H1 (cell line): ENCODE measurements around the gene SH3BGRL. TPM values are rescaled to one million over a fixed set of nuclear protein-coding genes. Genes with fewer than 3 reads are reported as not detected.

Source experiments
- CTCF ChIA-PET: fragments of 300-600 bp; sonication (Branson Sonifier 250); formaldehyde crosslinking; loops from one replicate; lab custom pipeline; 2021; ENCODE audit not compliant: partially characterized antibody; lab: Charles Lee
- POLR2A ChIA-PET: fragments of 300-600 bp; sonication (Branson Sonifier 250); formaldehyde crosslinking; loops from one replicate; lab custom pipeline; 2021; ENCODE audit warnings: inconsistent platforms; ENCODE audit not compliant: partially characterized antibody; lab: Charles Lee
- DNase-seq, 2 experiments: peaks; one replicate each; pipeline versions ENCODE4 v3.0.0 to v3.0.0-alpha.2; 2010 to 2022; ENCODE audit warnings: low spot score in 2 of 2, low read depth in 1 of 2, mixed read lengths in 1 of 2
- FAIRE-seq: peaks from 2 replicates; lab custom pipeline; 2011; peaks lifted over from hg19 to GRCh38; lab: Jason Lieb, UNC
- H2AFZ ChIP-seq: 2 replicates; pipeline ENCODE4 v1.8.1; 2012; ENCODE audit warnings: low read length, inconsistent platforms
- H2AK5ac ChIP-seq: 2 replicates; pipeline ENCODE4 v1.6.1; 2013; ENCODE audit warnings: low read depth, low read length
- H2BK120ac ChIP-seq: replicated peaks from 2 replicates; pipeline ENCODE3; 2013; ENCODE audit warnings: low read depth, low read length, inconsistent platforms
- H2BK12ac ChIP-seq: 2 replicates; pipeline ENCODE4 v1.6.1; 2013; ENCODE audit warnings: low read depth, low read length
- H2BK15ac ChIP-seq: 2 replicates; pipeline ENCODE4 v1.6.1; 2013; ENCODE audit warnings: low read length
- H2BK20ac ChIP-seq: 2 replicates; pipeline ENCODE4 v1.6.1; 2013; ENCODE audit warnings: low read length
- H2BK5ac ChIP-seq: 2 replicates; pipeline ENCODE4 v1.6.1; 2013; ENCODE audit warnings: low read depth, low read length
- H3K14ac ChIP-seq: 2 replicates; pipeline ENCODE4 v1.6.1; 2013; ENCODE audit warnings: inconsistent platforms; ENCODE audit not compliant: insufficient read length
- H3K18ac ChIP-seq: 2 replicates; pipeline ENCODE4 v1.6.1; 2013; ENCODE audit warnings: low read length; ENCODE audit errors: extremely low read depth
- H3K23ac ChIP-seq: 2 replicates; pipeline ENCODE4 v1.6.1; 2013; ENCODE audit warnings: inconsistent platforms; ENCODE audit not compliant: insufficient read length
- H3K23me2 ChIP-seq: 2 replicates; pipeline ENCODE4 v1.6.1; 2013; ENCODE audit warnings: low read depth, low read length
- H3K27ac ChIP-seq: 2 replicates; pipeline ENCODE4 v1.6.1; 2011; ENCODE audit warnings: low read depth, low read length, inconsistent platforms
- H3K27me3 ChIP-seq, 4 experiments: replicated peaks in 1 of 4; 1 replicate in 1 of 4; 2 replicates in 3 of 4; pipeline versions ENCODE4 v1.6.1 to v1.8.1; 2011 to 2013; ENCODE audit warnings: low read length in 3 of 4, mild to moderate bottlenecking in 3 of 4, inconsistent platforms in 2 of 4, mixed read lengths in 2 of 4, moderate library complexity in 1 of 4; ENCODE audit not compliant: control insufficient read depth in 3 of 4, insufficient read depth in 3 of 4; ENCODE audit errors: extremely low read depth in 1 of 4
- H3K36me3 ChIP-seq, 4 experiments: 2 replicates each; pipeline versions ENCODE4 v1.6.1 to v1.8.1; 2011 to 2013; ENCODE audit warnings: mild to moderate bottlenecking in 4 of 4, low read length in 3 of 4, moderate library complexity in 2 of 4, control low read depth in 1 of 4, inconsistent platforms in 1 of 4; ENCODE audit not compliant: insufficient read depth in 4 of 4, control insufficient read depth in 2 of 4
- H3K4ac ChIP-seq: replicated peaks from 2 replicates; pipeline ENCODE3; 2013; ENCODE audit warnings: low read length, low read depth, mixed read lengths, inconsistent platforms; ENCODE audit not compliant: insufficient read length
- H3K4me1 ChIP-seq, 4 experiments: replicated peaks in 1 of 4; 1 replicate in 1 of 4; 2 replicates in 3 of 4; pipeline versions ENCODE4 v1.6.1 to v1.8.1; 2011 to 2013; ENCODE audit warnings: low read length in 3 of 4, inconsistent platforms in 2 of 4, mixed read lengths in 1 of 4; ENCODE audit not compliant: insufficient read depth in 4 of 4, control insufficient read depth in 3 of 4
- H3K4me2 ChIP-seq, 2 experiments: 2 replicates each; pipeline versions ENCODE4 v1.6.1 to v1.8.1; 2011 to 2013; ENCODE audit warnings: low read depth in 2 of 2, low read length in 2 of 2, control low read depth in 1 of 2, inconsistent platforms in 1 of 2, mild to moderate bottlenecking in 1 of 2; ENCODE audit not compliant: insufficient read depth in 1 of 2
- H3K4me3 ChIP-seq, 4 experiments: fragments of 200-600, 300-600 bp in 1 of 4; sonication (generic), shearing (Covaris generic), sonication (Bioruptor Twin) in 1 of 4; 2 replicates each; pipeline versions ENCODE4 v1.5.1 to v1.8.1; 2011 to 2016; ENCODE audit warnings: low read length in 4 of 4, low read depth in 3 of 4, control low read depth in 2 of 4, inconsistent platforms in 2 of 4, mild to moderate bottlenecking in 2 of 4, mixed read lengths in 1 of 4, moderate library complexity in 1 of 4; ENCODE audit not compliant: insufficient read depth in 2 of 4; ENCODE audit errors: extremely low read depth in 1 of 4
- H3K56ac ChIP-seq: replicated peaks from 2 replicates; pipeline ENCODE3; 2013; ENCODE audit warnings: low read depth, mild to moderate bottlenecking, mixed read lengths, low read length, inconsistent platforms; ENCODE audit not compliant: insufficient read length
- H3K79me1 ChIP-seq: 2 replicates; pipeline ENCODE4 v1.6.1; 2013; ENCODE audit warnings: low read depth, low read length, control low read depth
- H3K79me2 ChIP-seq, 2 experiments: 2 replicates each; pipeline versions ENCODE4 v1.6.1 to v1.8.1; 2012 to 2013; ENCODE audit warnings: low read length in 2 of 2, mild to moderate bottlenecking in 2 of 2, inconsistent platforms in 1 of 2; ENCODE audit not compliant: insufficient read depth in 2 of 2, control insufficient read depth in 1 of 2
- H3K9ac ChIP-seq, 4 experiments: replicated peaks in 1 of 4; 1 replicate in 1 of 4; 2 replicates in 3 of 4; pipeline versions ENCODE4 v1.6.1 to v1.8.1; 2011 to 2013; ENCODE audit warnings: low read depth in 3 of 4, low read length in 3 of 4, control low read depth in 2 of 4, mild to moderate bottlenecking in 2 of 4, moderate library complexity in 2 of 4, inconsistent platforms in 1 of 4; ENCODE audit errors: extremely low read depth in 1 of 4
- H3K9me3 ChIP-seq, 2 experiments: 2 replicates each; pipeline versions ENCODE4 v1.6.1 to v1.8.1; 2012 to 2013; ENCODE audit warnings: mild to moderate bottlenecking in 2 of 2, moderate library complexity in 2 of 2, control low read depth in 1 of 2, inconsistent platforms in 1 of 2, low read depth in 1 of 2, low read length in 1 of 2, mixed read lengths in 1 of 2; ENCODE audit not compliant: insufficient read depth in 2 of 2
- H4K20me1 ChIP-seq, 2 experiments: replicated peaks in 1 of 2; 2 replicates each; pipeline versions ENCODE3 to v1.8.1; 2011 to 2013; ENCODE audit warnings: inconsistent platforms in 2 of 2, low read length in 2 of 2, mild to moderate bottlenecking in 1 of 2; ENCODE audit not compliant: insufficient read depth in 2 of 2, control insufficient read depth in 1 of 2
- H4K5ac ChIP-seq: 2 replicates; pipeline ENCODE4 v1.6.1; 2013; ENCODE audit warnings: low read length, low read depth, mixed read lengths, inconsistent platforms; ENCODE audit not compliant: insufficient read length
- H4K8ac ChIP-seq: 2 replicates; pipeline ENCODE4 v1.8.0; 2013; ENCODE audit warnings: mild to moderate bottlenecking, moderate library complexity, low read length, inconsistent platforms; ENCODE audit not compliant: insufficient read depth; ENCODE audit errors: extremely low read depth
- H4K91ac ChIP-seq: replicated peaks from 2 replicates; pipeline ENCODE3; 2013; ENCODE audit warnings: low read length, mixed read lengths, inconsistent platforms; ENCODE audit not compliant: insufficient read length
- ASH2L ChIP-seq: fragments of 200-600, 300-600 bp; sonication (generic); IDR thresholded peaks from one replicate; pipeline ENCODE4 v1.7.1; 2017; ENCODE audit warnings: low read length
- FOSL1 ChIP-seq: IDR thresholded peaks from 2 replicates; pipeline ENCODE4 v1.6.1; 2011; ENCODE audit warnings: mild to moderate bottlenecking, low read depth, low read length, moderate library complexity; ENCODE audit not compliant: insufficient read depth
- GTF2F1 ChIP-seq: IDR thresholded peaks from 2 replicates; pipeline ENCODE4 v1.6.1; 2012; ENCODE audit warnings: low read depth, low read length, improper control_type of control experiment, borderline replicate concordance
- HDAC6 ChIP-seq: IDR thresholded peaks from one replicate; pipeline ENCODE4 v1.7.1; 2012; ENCODE audit warnings: low read depth, mild to moderate bottlenecking, inconsistent platforms, low read length, moderate library complexity
- MAFK ChIP-seq: IDR thresholded peaks from 2 replicates; pipeline ENCODE4 v1.6.1; 2012; ENCODE audit warnings: low read depth, mild to moderate bottlenecking, improper control_type of control experiment, low read length
- MAX ChIP-seq: IDR thresholded peaks from 2 replicates; pipeline ENCODE4 v1.6.1; 2012; ENCODE audit warnings: inconsistent platforms
- NANOG ChIP-seq: IDR thresholded peaks from 2 replicates; pipeline ENCODE4 v1.6.1; 2011; ENCODE audit warnings: low read length, low read depth, mild to moderate bottlenecking, inconsistent platforms; ENCODE audit not compliant: insufficient read depth, poor library complexity, severe bottlenecking
- PHF8 ChIP-seq: fragments of 200-600 bp; sonication (generic); conservative IDR thresholded peaks from 2 replicates; pipeline ENCODE4 v1.7.1; 2012; ENCODE audit warnings: low read depth, mild to moderate bottlenecking, inconsistent platforms, low read length, moderate library complexity
- RBBP5 ChIP-seq: IDR thresholded peaks from 2 replicates; pipeline ENCODE4 v1.7.1; 2012; ENCODE audit warnings: low read depth, mild to moderate bottlenecking, inconsistent platforms, low read length, moderate library complexity, borderline replicate concordance
- SP2 ChIP-seq: IDR thresholded peaks from 2 replicates; pipeline ENCODE4 v1.6.1; 2012; ENCODE audit warnings: mild to moderate bottlenecking, low read length, inconsistent platforms
- WGBS, 2 experiments: shearing (Covaris generic) in 1 of 2; methylation state at CpG; one replicate each; pipeline versions ENCODE4 v1.1.6 to v1.1.7; 2013 to 2015; ENCODE audit warnings: low lambda C conversion rate in 2 of 2, mixed read lengths in 2 of 2, inconsistent platforms in 1 of 2, low coverage in 1 of 2, missing lambda C conversion rate in 1 of 2; ENCODE audit not compliant: insufficient replicate concordance in 2 of 2, insufficient coverage in 1 of 2, insufficient read length in 1 of 2; ENCODE audit errors: extremely low coverage in 1 of 2, missing lambda C conversion rate in 1 of 2; 5-methylcytosine and 5-hydroxymethylcytosine counted together
- polyA plus RNA-seq, 7 experiments: library from polyadenylated mRNA; depleted of rRNA in 3 of 7; stranded (reverse) in 5 of 7; unstranded in 2 of 7; fragments of >200 nt in 5 of 7; fragments of 200-250 nt in 2 of 7; gene quantifications; 1 replicate in 5 of 7; 2 replicates in 1 of 7; 4 replicates in 1 of 7; pipeline versions ENCODE4 v1.2.1 to v1.2.3, GENCODE V29; 2011 to 2013; ENCODE audit warnings: missing spikeins in 2 of 7, mixed read lengths in 2 of 7
- total RNA-seq: library from RNA; stranded (reverse); fragmentation: NEBNext Ultra II Directional; extraction: Animal tissue kit (Norgen Biotek cat#: 25700); gene quantifications from 2 replicates; pipeline ENCODE4 v1.2.1, GENCODE V29; 2021
- TF ChIP-seq, protein P1 (sequence below): IDR thresholded peaks from 2 replicates; pipeline ENCODE4 v1.6.1; 2012; ENCODE audit warnings: low read length, inconsistent platforms

Gene SH3BGRL
- total and polyA plus RNA-seq, 2 of the 8 experiments (the other 6 are each of a cell fraction or from before 2014, with no cell fraction given) = 36.3 to 49.6 TPM

- WGBS, 2 experiments = 100% methylated on average over 1 of the region's 2 CpGs; no CpG with 5 or more reads in 1 of the 2 experiments
- no peak for TF ChIP-seq MAFK
- no peak for TF ChIP-seq FOSL1
- no peak for TF ChIP-seq RBBP5
- TF ChIP-seq NANOG = no peak
- no peak for TF ChIP-seq GTF2F1
- TF ChIP-seq, protein P1, sequence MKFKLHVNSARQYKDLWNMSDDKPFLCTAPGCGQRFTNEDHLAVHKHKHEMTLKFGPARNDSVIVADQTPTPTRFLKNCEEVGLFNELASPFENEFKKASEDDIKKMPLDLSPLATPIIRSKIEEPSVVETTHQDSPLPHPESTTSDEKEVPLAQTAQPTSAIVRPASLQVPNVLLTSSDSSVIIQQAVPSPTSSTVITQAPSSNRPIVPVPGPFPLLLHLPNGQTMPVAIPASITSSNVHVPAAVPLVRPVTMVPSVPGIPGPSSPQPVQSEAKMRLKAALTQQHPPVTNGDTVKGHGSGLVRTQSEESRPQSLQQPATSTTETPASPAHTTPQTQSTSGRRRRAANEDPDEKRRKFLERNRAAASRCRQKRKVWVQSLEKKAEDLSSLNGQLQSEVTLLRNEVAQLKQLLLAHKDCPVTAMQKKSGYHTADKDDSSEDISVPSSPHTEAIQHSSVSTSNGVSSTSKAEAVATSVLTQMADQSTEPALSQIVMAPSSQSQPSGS = no peak
- TF ChIP-seq ASH2L = no peak
- TF ChIP-seq HDAC6 = no peak
- TF ChIP-seq SP2 = no peak
- TF ChIP-seq MAX = no peak
- no peak for TF ChIP-seq PHF8
Measured at GRCh38 chrX:81291996-81292395, 90.1 kb downstream of the SH3BGRL start.

More at GRCh38 chrX:81291996-81292395, 90.1 kb downstream of the SH3BGRL start:
- DNase-seq (no peak), FAIRE-seq (no peak)
- Histone ChIP-seq H4K5ac (no peak overlapping the region), H3K23me2 (no peaks in the 10 kb centered on the region), H3K4me1 (no peaks in the 10 kb centered on the region), H2BK12ac (no peak overlapping the region), H3K14ac (no peak overlapping the region), H2AK5ac (no peak overlapping the region), H3K9ac (no peak overlapping the region), H2BK5ac (no peak overlapping the region), H4K20me1 (no peaks in the 10 kb centered on the region), H3K4ac (no peak overlapping the region), H4K8ac (no peak overlapping the region), H3K36me3 (peaks cover 0 to 9% (median 3%) of the 10 kb centered on the region in 4 experiments; a peak in 3 of 8 replicates), H2BK15ac (no peak overlapping the region), H3K18ac (no peak overlapping the region), H4K91ac (no peak overlapping the region), H3K56ac (no peak overlapping the region), H2BK20ac (no peak overlapping the region), H3K23ac (no peak overlapping the region), H3K27ac (no peak overlapping the region), H3K79me2 (no peaks in the 10 kb centered on the region), H3K4me3 (no peak overlapping the region), H3K27me3 (no peaks in the 10 kb centered on the region), H2BK120ac (no peak overlapping the region), H3K9me3 (peaks cover 12 to 22% of the 10 kb centered on the region in 2 experiments), H3K79me1 (no peaks in the 10 kb centered on the region), H3K4me2 (no peak overlapping the region), H2AFZ (no peak overlapping the region)
- CTCF ChIA-PET = interaction anchor here (1.7 kb wide), 1 partner anchor 12 kb away, joined by 8 read pairs; no protein-coding TSS in a partner anchor
- POLR2A ChIA-PET = no interaction called here
